IMR-90 (cell line): ENCODE results near the gene ZDHHC3. TPM values are rescaled to one million over a fixed set of nuclear protein-coding genes. Genes with fewer than 3 reads are reported as not detected.

Experiments used
- ATAC-seq: fragments of 200-7000 bp; cut with Tn5 transposase; 2 replicates; pipeline ENCODE4 v1.9.1; 2020; ENCODE audit warnings: low read depth, mild to moderate bottlenecking, moderate library complexity
- BruUV-seq: library from RNA; stranded (reverse); fragments of 400-500 nt; replicated peaks from 2 replicates; lab custom pipeline; 2021; lab: Mats Ljungman, UMichigan
- CTCF ChIA-PET: fragments of 300-600 bp; formaldehyde crosslinking; extraction: SDS; loops from one replicate; lab custom pipeline; 2021; ENCODE audit warnings: antibody characterized with exemption; lab: Yijun Ruan, JAX
- POLR2A ChIA-PET: fragments of 300-600 bp; sonication (Branson Sonifier 250); formaldehyde crosslinking; loops from one replicate; lab custom pipeline; 2022; ENCODE audit warnings: antibody characterized with exemption; ENCODE audit not compliant: unreplicated experiment; lab: Charles Lee
- DNase-seq: peaks from one replicate; pipeline ENCODE4 v3.0.0; 2013
- H2AFZ ChIP-seq: replicated peaks from 2 replicates; pipeline ENCODE3; 2013; ENCODE audit warnings: low read length, mild to moderate bottlenecking; ENCODE audit not compliant: poor library complexity
- H2AK5ac ChIP-seq: 2 replicates; pipeline ENCODE4 v1.6.1; 2013; ENCODE audit warnings: low read depth, low read length, inconsistent platforms
- H2AK9ac ChIP-seq: replicated peaks from 2 replicates; pipeline ENCODE3; 2013; ENCODE audit warnings: mild to moderate bottlenecking, low read depth, low read length, moderate library complexity; ENCODE audit not compliant: poor library complexity
- H2BK120ac ChIP-seq: 2 replicates; pipeline ENCODE4 v1.6.1; 2013; ENCODE audit warnings: low read depth, low read length, inconsistent platforms
- H2BK15ac ChIP-seq: 3 replicates; pipeline ENCODE4 v1.6.1; 2013; ENCODE audit warnings: low read depth, low read length, inconsistent platforms
- H2BK20ac ChIP-seq: 2 replicates; pipeline ENCODE4 v1.6.1; 2013; ENCODE audit warnings: low read depth, mild to moderate bottlenecking, inconsistent platforms, low read length, moderate library complexity
- H2BK5ac ChIP-seq: 2 replicates; pipeline ENCODE4 v1.6.1; 2013; ENCODE audit warnings: mild to moderate bottlenecking, low read depth, low read length, inconsistent platforms; ENCODE audit not compliant: poor library complexity, severe bottlenecking
- H3K14ac ChIP-seq: replicated peaks from 2 replicates; pipeline ENCODE4 v1.6.1; 2013; ENCODE audit warnings: low read depth, low read length, inconsistent platforms
- H3K18ac ChIP-seq: 2 replicates; pipeline ENCODE4 v1.6.1; 2013; ENCODE audit warnings: low read depth, low read length, control low read depth
- H3K23ac ChIP-seq: 2 replicates; pipeline ENCODE4 v1.6.1; 2013; ENCODE audit warnings: low read depth, low read length, inconsistent platforms
- H3K27ac ChIP-seq: 2 replicates; pipeline ENCODE4 v1.5.1; 2013; ENCODE audit warnings: mild to moderate bottlenecking, control low read depth, low read length; ENCODE audit not compliant: insufficient read depth
- H3K27me3 ChIP-seq: 2 replicates; pipeline ENCODE4 v1.6.1; 2013; ENCODE audit warnings: low read length; ENCODE audit not compliant: control insufficient read depth, insufficient read depth
- H3K36me3 ChIP-seq: 2 replicates; pipeline ENCODE4 v1.6.1; 2013; ENCODE audit warnings: low read length, mixed read lengths; ENCODE audit not compliant: control insufficient read depth, insufficient read depth
- H3K4ac ChIP-seq: 2 replicates; pipeline ENCODE4 v1.6.1; 2013; ENCODE audit warnings: low read depth, low read length, inconsistent platforms
- H3K4me1 ChIP-seq: 2 replicates; pipeline ENCODE4 v1.6.1; 2013; ENCODE audit warnings: low read length, mixed read lengths; ENCODE audit not compliant: control insufficient read depth, insufficient read depth
- H3K4me2 ChIP-seq: 2 replicates; pipeline ENCODE4 v1.6.1; 2013; ENCODE audit warnings: low read depth, mild to moderate bottlenecking, control low read depth, low read length, moderate library complexity
- H3K4me3 ChIP-seq: 2 replicates; pipeline ENCODE4 v1.5.1; 2013; ENCODE audit warnings: low read depth, mild to moderate bottlenecking, control low read depth, low read length, moderate library complexity; ENCODE audit not compliant: insufficient read depth
- H3K56ac ChIP-seq: 2 replicates; pipeline ENCODE4 v1.6.1; 2013; ENCODE audit warnings: low read length, inconsistent platforms; ENCODE audit not compliant: insufficient read depth; ENCODE audit errors: extremely low read depth
- H3K79me1 ChIP-seq, 2 experiments: 2 replicates each; pipeline ENCODE4 v1.6.1; 2013; ENCODE audit warnings: low read length in 2 of 2, inconsistent platforms in 1 of 2, low read depth in 1 of 2
- H3K9ac ChIP-seq: 2 replicates; pipeline ENCODE4 v1.6.1; 2013; ENCODE audit warnings: low read depth, low read length, control low read depth
- H3K9me1 ChIP-seq: 2 replicates; pipeline ENCODE4 v1.6.1; 2013; ENCODE audit warnings: low read length, inconsistent platforms; ENCODE audit not compliant: insufficient read depth
- H3K9me3 ChIP-seq: 2 replicates; pipeline ENCODE4 v1.6.1; 2013; ENCODE audit warnings: low read length; ENCODE audit not compliant: control insufficient read depth, insufficient read depth
- H4K20me1 ChIP-seq: 2 replicates; pipeline ENCODE4 v1.6.1; 2013; ENCODE audit warnings: low read length, inconsistent platforms; ENCODE audit not compliant: insufficient read depth
- H4K5ac ChIP-seq: 2 replicates; pipeline ENCODE4 v1.6.1; 2013; ENCODE audit warnings: mild to moderate bottlenecking, low read depth, low read length, control low read depth
- H4K8ac ChIP-seq, 2 experiments: 2 replicates each; pipeline ENCODE4 v1.6.1; 2013; ENCODE audit warnings: low read depth in 2 of 2, low read length in 2 of 2, control low read depth in 1 of 2, inconsistent platforms in 1 of 2
- H4K91ac ChIP-seq: 2 replicates; pipeline ENCODE4 v1.6.1; 2013; ENCODE audit warnings: low read depth, low read length, inconsistent platforms; ENCODE audit not compliant: insufficient read depth
- BHLHE40 ChIP-seq: fragments of 150-350 bp; IDR thresholded peaks from 2 replicates; pipeline ENCODE4 v1.6.1; 2016; ENCODE audit warnings: mild to moderate bottlenecking, low read depth, low read length
- MAFK ChIP-seq: IDR thresholded peaks from 2 replicates; pipeline ENCODE4 v1.6.1; 2012; ENCODE audit warnings: low read depth, low read length, improper control_type of control experiment
- MXI1 ChIP-seq: IDR thresholded peaks from 2 replicates; pipeline ENCODE4 v1.6.1; 2012; ENCODE audit warnings: low read depth, mild to moderate bottlenecking, low read length, moderate library complexity, borderline replicate concordance
- RAD21 ChIP-seq: IDR thresholded peaks from 2 replicates; pipeline ENCODE4 v1.6.1; 2012; ENCODE audit warnings: low read length, improper control_type of control experiment
- WGBS, 2 experiments: methylation state at CpG; one replicate each; pipeline versions ENCODE4 v1.1.5 to v1.1.7; 2013; ENCODE audit warnings: missing lambda C conversion rate in 2 of 2; ENCODE audit not compliant: insufficient read length in 1 of 2; ENCODE audit errors: extremely low coverage in 2 of 2; 5-methylcytosine and 5-hydroxymethylcytosine counted together
- dilution Hi-C: fragments of 300-500 bp; cut with HindIII; formaldehyde crosslinking; loops from one replicate; pipeline ENCODE4 v1.14.3; 2018; ENCODE audit warnings: low sequenced_read_pairs; ENCODE audit not compliant: unreplicated experiment
- in situ Hi-C: fragments of 300-500 bp; cut with MboI; formaldehyde crosslinking; loops from 3 replicates; pipeline ENCODE4 v1.14.3; 2019; ENCODE audit warnings: low sequenced_read_pairs, inconsistent platforms, mixed read lengths
- intact Hi-C: fragments of 100-400 bp; cut with micrococcal nuclease; formaldehyde crosslinking; loops from 2 replicates; pipeline ENCODE4 v1.10.0; 2022
- polyA plus RNA-seq, 3 experiments: library from polyadenylated mRNA; depleted of rRNA; stranded (reverse); fragments of >200 nt; gene quantifications; 2 replicates each; pipeline ENCODE4 v1.2.3, GENCODE V29; 2012; ENCODE audit warnings: low replicate concordance in 1 of 3
- total RNA-seq: library from RNA; depleted of rRNA; stranded (reverse); fragments of >200 nt; gene quantifications from 2 replicates; pipeline ENCODE4 v1.2.3, GENCODE V29; 2012
- TF ChIP-seq, protein P1 (sequence below): fragments of 150-350 bp; IDR thresholded peaks from 2 replicates; pipeline ENCODE4 v1.6.1; 2016; ENCODE audit warnings: low read depth, mild to moderate bottlenecking, low read length, moderate library complexity, borderline replicate concordance

ZDHHC3 gene
- total and polyA plus RNA-seq, 2 of the 4 experiments (the other 2 are of a cell fraction) = 57.7 to 59.6 TPM

DNA sequence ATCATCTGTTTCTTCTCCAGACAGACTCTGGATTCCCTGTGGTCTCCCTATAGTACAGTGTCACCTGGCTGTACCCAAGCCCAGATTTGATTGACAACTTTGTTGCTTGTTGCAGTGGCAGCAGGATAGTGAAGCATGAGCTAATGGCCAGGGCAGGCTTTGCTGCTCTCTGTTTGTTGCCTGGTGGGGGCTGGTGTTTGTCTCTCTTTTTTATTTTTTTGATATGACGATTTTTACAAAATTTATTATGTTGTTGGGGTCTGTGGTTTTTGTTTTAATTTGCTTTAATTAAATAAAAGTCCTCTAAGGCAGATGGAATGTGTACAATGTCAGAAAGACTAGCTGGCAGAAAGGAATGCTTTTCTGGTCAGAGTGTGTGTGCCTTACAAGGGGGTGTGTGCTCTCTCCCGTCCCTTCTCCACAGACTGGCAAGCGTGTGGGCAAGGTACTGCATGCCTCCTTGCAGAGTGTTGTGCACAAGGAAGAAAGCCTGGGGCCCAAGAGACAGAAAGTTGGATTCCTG, 34.9 kb upstream of the ZDHHC3 start:
- BruUV-seq = no TSS peak
- Histone ChIP-seq H2BK20ac (peak overlapping the region; percentile 95), H4K8ac (peak overlapping the region; percentile 36 to 91; a peak in 3 of 4 replicates), H2BK120ac (peak overlapping the region; percentile 97), H3K36me3 (peaks cover 6% of the 10 kb centered on the region; the same call in 1 of the 2 replicates), H2BK15ac (peak overlapping the region; percentile 72; the same call in 1 of the 3 replicates), H3K79me1 (peaks cover 0 to 33% of the 10 kb centered on the region in 2 experiments; a peak in 2 of 4 replicates), H2AK5ac (peak overlapping the region; percentile 87), H4K20me1 (peaks cover 5% of the 10 kb centered on the region), H3K18ac (peak overlapping the region; percentile 85), H3K4me1 (peaks cover 30% of the 10 kb centered on the region), H3K4me2 (peak overlapping the region; percentile 89), H3K9me1 (peaks cover 33% of the 10 kb centered on the region), H3K4me3 (no peak overlapping the region), H2BK5ac (peak overlapping the region; percentile 96), H2AFZ (no peak overlapping the region), H3K14ac (peak overlapping the region; percentile 97), H3K27me3 (no peaks in the 10 kb centered on the region), H3K23ac (peak overlapping the region; percentile 82; the same call in 1 of the 2 replicates), H3K27ac (peak overlapping the region; percentile 97), H3K9ac (0 out of 2 replicates have a peak overlapping the region, but pooled peaks have one; percentile 61), H4K5ac (peak overlapping the region; percentile 10), H2AK9ac (peak overlapping the region; percentile 53), H3K56ac (peak overlapping the region; percentile 95), H3K9me3 (no peaks in the 10 kb centered on the region), H4K91ac (peak overlapping the region; percentile 96), H3K4ac (peak overlapping the region; percentile 97)
- peak; percentile 83 for ATAC-seq
- dilution Hi-C loops (no loop called here), intact Hi-C loops (no loop called here), in situ Hi-C loops (no loop called here)
- POLR2A ChIA-PET = no interaction called here
- no peak for TF ChIP-seq RAD21
- TF ChIP-seq BHLHE40 = peak; percentile 10; the same call in 1 of the 2 replicates
- peak; percentile 64 for TF ChIP-seq MXI1
- TF ChIP-seq MAFK = no peak
- TF ChIP-seq, protein P1, sequence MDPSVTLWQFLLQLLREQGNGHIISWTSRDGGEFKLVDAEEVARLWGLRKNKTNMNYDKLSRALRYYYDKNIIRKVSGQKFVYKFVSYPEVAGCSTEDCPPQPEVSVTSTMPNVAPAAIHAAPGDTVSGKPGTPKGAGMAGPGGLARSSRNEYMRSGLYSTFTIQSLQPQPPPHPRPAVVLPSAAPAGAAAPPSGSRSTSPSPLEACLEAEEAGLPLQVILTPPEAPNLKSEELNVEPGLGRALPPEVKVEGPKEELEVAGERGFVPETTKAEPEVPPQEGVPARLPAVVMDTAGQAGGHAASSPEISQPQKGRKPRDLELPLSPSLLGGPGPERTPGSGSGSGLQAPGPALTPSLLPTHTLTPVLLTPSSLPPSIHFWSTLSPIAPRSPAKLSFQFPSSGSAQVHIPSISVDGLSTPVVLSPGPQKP = no peak
- CTCF ChIA-PET = no interaction called here
- no CpG with 5 or more reads among the region's 3 CpGs for WGBS, 2 experiments
- peak; percentile 67 for DNase-seq
